ENCODE measurements around the gene NCKAP5.

Gene NCKAP5

DNA sequence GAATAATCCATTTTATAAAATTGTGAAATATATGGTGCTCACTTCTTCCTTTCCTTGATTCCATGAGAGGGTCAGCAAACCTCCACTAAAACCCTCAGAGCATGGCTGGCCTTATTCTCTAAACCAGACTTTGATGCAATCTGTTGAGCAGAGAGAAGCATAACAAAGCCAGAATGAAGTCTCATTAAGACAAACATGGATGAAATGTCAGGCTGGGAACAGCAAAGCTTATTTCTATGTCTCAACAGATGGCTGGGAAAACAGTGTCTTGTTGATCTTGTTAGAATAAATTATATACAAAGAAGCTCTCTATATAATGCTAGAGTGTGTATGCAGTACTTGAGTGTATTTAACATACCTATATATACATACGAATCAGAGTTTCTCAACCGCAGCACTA, 671.2 kb downstream of the NCKAP5 start:
- H3K4me3 ChIP-seq (ENCODE audit: low read depth, low read length): no peak overlapping the region
- no peak for DNase-seq (ENCODE audit: low read depth)
- TF ChIP-seq POLR2A (IDR thresholded peaks at IDR 0.05; ENCODE audit: extremely low read depth, insufficient read length) (no peak), CTCF (IDR thresholded peaks at IDR 0.05; ENCODE audit: low read depth, low read length) (no peak), MYC (IDR thresholded peaks at IDR 0.05; ENCODE audit: low read depth, low read length) (no peak)
- TF ChIP-seq, protein P1, sequence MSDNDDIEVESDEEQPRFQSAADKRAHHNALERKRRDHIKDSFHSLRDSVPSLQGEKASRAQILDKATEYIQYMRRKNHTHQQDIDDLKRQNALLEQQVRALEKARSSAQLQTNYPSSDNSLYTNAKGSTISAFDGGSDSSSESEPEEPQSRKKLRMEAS (IDR thresholded peaks at IDR 0.05; ENCODE audit: low read depth, low read length): no peak

DNA sequence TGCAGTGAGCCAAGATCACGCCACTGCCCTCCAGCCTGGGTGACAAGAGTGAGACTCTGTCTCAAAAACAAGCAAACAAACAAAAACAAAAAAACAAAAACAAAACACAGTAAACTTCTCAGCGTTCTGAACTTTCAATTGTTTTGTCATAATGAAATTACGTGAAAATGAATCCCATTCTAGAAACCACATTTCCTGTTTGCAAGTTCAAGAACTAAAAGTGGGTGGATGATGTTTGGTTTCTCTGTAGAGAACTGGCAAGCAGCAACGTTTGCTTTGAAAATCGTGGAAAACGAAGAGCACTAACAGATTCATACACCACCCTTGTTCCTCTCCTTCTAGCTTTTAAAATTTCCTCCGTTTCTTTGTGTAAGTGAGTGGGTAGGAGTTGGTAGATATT, 672.2 kb downstream of the NCKAP5 start:
- H3K4me3 ChIP-seq (ENCODE audit: low read depth, low read length): no peak overlapping the region
- TF ChIP-seq, protein P1 (IDR thresholded peaks at IDR 0.05; ENCODE audit: low read depth, low read length): no peak
- TF ChIP-seq CTCF (IDR thresholded peaks at IDR 0.05; ENCODE audit: low read depth, low read length) (no peak), POLR2A (IDR thresholded peaks at IDR 0.05; ENCODE audit: extremely low read depth, insufficient read length) (no peak), MYC (IDR thresholded peaks at IDR 0.05; ENCODE audit: low read depth, low read length) (no peak)

DNA sequence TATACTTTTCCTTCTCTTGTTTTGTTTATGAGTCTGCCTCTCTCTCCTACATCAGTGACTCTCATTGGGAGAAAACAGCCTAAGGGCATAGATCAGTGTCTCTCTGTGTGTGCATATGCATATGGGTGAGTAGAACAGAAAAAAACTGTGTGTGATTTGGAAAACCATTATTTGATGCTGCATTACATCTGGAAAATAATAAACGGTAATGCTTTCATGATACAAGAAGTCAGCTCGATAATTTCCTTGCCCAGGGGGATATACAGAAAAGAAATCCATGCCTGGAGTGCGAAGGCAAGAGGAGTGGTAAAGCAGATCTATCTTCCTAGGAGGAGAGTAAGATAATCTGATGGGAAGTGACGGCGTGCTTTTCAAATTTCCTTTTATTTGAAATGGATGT, 676.8 kb downstream of the NCKAP5 start:
- TF ChIP-seq POLR2A (IDR thresholded peaks at IDR 0.05; ENCODE audit: extremely low read depth, insufficient read length) (no peak), MYC (IDR thresholded peaks at IDR 0.05; ENCODE audit: low read depth, low read length) (no peak), CTCF (IDR thresholded peaks at IDR 0.05; ENCODE audit: low read depth, low read length) (no peak)
- no peak overlapping the region for H3K4me3 ChIP-seq (ENCODE audit: low read depth, low read length)
- no peak for DNase-seq (ENCODE audit: low read depth)

More for the DNA sequence above, 672.2 kb downstream of the NCKAP5 start:
- no peak for DNase-seq (ENCODE audit: low read depth)

- TF ChIP-seq POLR2A (IDR thresholded peaks at IDR 0.05; ENCODE audit: extremely low read depth, insufficient read length) (no peak), CTCF (IDR thresholded peaks at IDR 0.05; ENCODE audit: low read depth, low read length) (no peak), MYC (IDR thresholded peaks at IDR 0.05; ENCODE audit: low read depth, low read length) (no peak)
- TF ChIP-seq, protein P1 (IDR thresholded peaks at IDR 0.05; ENCODE audit: low read depth, low read length): no peak
- DNase-seq (ENCODE audit: low read depth): no peak
- H3K4me3 ChIP-seq (ENCODE audit: low read depth, low read length): no peak overlapping the region
These were observed 681.7 kb downstream of the NCKAP5 start for GRCh38 chr2:132886574-132886973.

- H3K4me3 ChIP-seq (ENCODE audit: low read depth, low read length): no peak overlapping the region
- TF ChIP-seq, protein P1 (IDR thresholded peaks at IDR 0.05; ENCODE audit: low read depth, low read length): no peak
- TF ChIP-seq CTCF (IDR thresholded peaks at IDR 0.05; ENCODE audit: low read depth, low read length) (no peak), MYC (IDR thresholded peaks at IDR 0.05; ENCODE audit: low read depth, low read length) (no peak), POLR2A (IDR thresholded peaks at IDR 0.05; ENCODE audit: extremely low read depth, insufficient read length) (no peak)
- DNase-seq (ENCODE audit: low read depth): no peak
These were observed 683.6 kb downstream of the NCKAP5 start for GRCh38 chr2:132884705-132885104.

- H3K4me3 ChIP-seq (ENCODE audit: low read depth, low read length): no peak overlapping the region
- TF ChIP-seq, protein P1 (IDR thresholded peaks at IDR 0.05; ENCODE audit: low read depth, low read length): no peak
- no peak for TF ChIP-seq MYC (IDR thresholded peaks at IDR 0.05; ENCODE audit: low read depth, low read length)
- TF ChIP-seq CTCF (IDR thresholded peaks at IDR 0.05; ENCODE audit: low read depth, low read length): no peak
- no peak for TF ChIP-seq POLR2A (IDR thresholded peaks at IDR 0.05; ENCODE audit: extremely low read depth, insufficient read length)
These were observed 684.0 kb downstream of the NCKAP5 start for GRCh38 chr2:132884292-132884691.

More at GRCh38 chr2:132884292-132884691, 684.0 kb downstream of the NCKAP5 start:
- DNase-seq (ENCODE audit: low read depth): no peak

Data from NB4 (cell line).